HepG2 (cell line): ENCODE measurements around the gene STK11. TPM values are rescaled to one million over a fixed set of nuclear protein-coding genes. Genes with fewer than 3 reads are reported as not detected.

Source experiments
- AGO1 ChIP-seq: fragments of 200-400 bp; formaldehyde crosslinking; IDR thresholded peaks from 2 replicates; pipeline ENCODE4 v1.6.1; 2017; ENCODE audit warnings: mild to moderate bottlenecking, low read depth, low read length, moderate library complexity; ENCODE audit not compliant: poor library complexity, severe bottlenecking
- ATF4 ChIP-seq, 2 experiments: fragments of 450-650 bp in 1 of 2; sonication (generic) in 1 of 2; formaldehyde crosslinking; IDR thresholded peaks; 2 replicates each; pipeline versions ENCODE4 v1.5.0 to v1.8.0; 2020 to 2022; ENCODE audit warnings: mild to moderate bottlenecking in 1 of 2, missing genetic modification reagents in 1 of 2
- BHLHE40 ChIP-seq: IDR thresholded peaks from 2 replicates; pipeline ENCODE4 v1.6.1; 2011; ENCODE audit warnings: low read length, improper control_type of control experiment
- DBP ChIP-seq: sonication (generic); formaldehyde crosslinking; IDR thresholded peaks from 2 replicates; pipeline ENCODE4 v1.4.0; 2020; ENCODE audit warnings: missing genetic modification reagents; ENCODE audit errors: not compliant biosample characterization
- DMAP1 ChIP-seq: IDR thresholded peaks from 2 replicates; pipeline ENCODE4 v1.6.1; 2016
- GMEB1 ChIP-seq: sonication (generic); formaldehyde crosslinking; IDR thresholded peaks from 2 replicates; pipeline ENCODE4 v1.5.1; 2020; ENCODE audit warnings: missing genetic modification reagents, mild to moderate bottlenecking, borderline replicate concordance
- KDM5A ChIP-seq: fragments of 200-600 bp; sonication (generic); IDR thresholded peaks from 2 replicates; pipeline ENCODE4 v1.7.0; 2018; ENCODE audit warnings: antibody characterized with exemption, mild to moderate bottlenecking, low read length, borderline replicate concordance
- MNT ChIP-seq: fragments of 450-650 bp; IDR thresholded peaks from 2 replicates; pipeline ENCODE4 v1.6.1; 2016
- PRMT3 ChIP-seq: sonication (generic); formaldehyde crosslinking; IDR thresholded peaks from 2 replicates; pipeline ENCODE4 v1.8.1; 2022; ENCODE audit warnings: low read depth, mild to moderate bottlenecking, moderate library complexity, missing genetic modification reagents, borderline replicate concordance
- SP5 ChIP-seq: IDR thresholded peaks from 2 replicates; pipeline ENCODE4 v1.6.1; 2016; ENCODE audit warnings: low read depth, borderline replicate concordance
- TBL1XR1 ChIP-seq: fragments of 150-350 bp; IDR thresholded peaks from 2 replicates; pipeline ENCODE4 v1.6.1; 2014; ENCODE audit warnings: borderline replicate concordance, low read length; ENCODE audit not compliant: partially characterized antibody
- TFDP1 ChIP-seq: IDR thresholded peaks from 2 replicates; pipeline ENCODE4 v1.6.1; 2016; ENCODE audit warnings: missing compliant biosample characterization, missing genetic modification reagents, borderline replicate concordance
- THAP11 ChIP-seq: IDR thresholded peaks from 2 replicates; pipeline ENCODE4 v1.6.1; 2016; ENCODE audit warnings: missing biosample characterization, missing genetic modification reagents
- ZFP36L1 ChIP-seq: sonication (generic); formaldehyde crosslinking; IDR thresholded peaks from 2 replicates; pipeline ENCODE4 v1.8.0; 2022; ENCODE audit warnings: mild to moderate bottlenecking, missing genetic modification reagents, moderate library complexity
- ZFP41 ChIP-seq: sonication (generic); formaldehyde crosslinking; IDR thresholded peaks from 2 replicates; pipeline ENCODE4 v1.4.0; 2020; ENCODE audit warnings: mild to moderate bottlenecking, missing genetic modification reagents, borderline replicate concordance
- ZFX ChIP-seq: sonication (generic); formaldehyde crosslinking; IDR thresholded peaks from 2 replicates; pipeline ENCODE4 v1.4.0; 2020; ENCODE audit warnings: mild to moderate bottlenecking, low read depth, missing genetic modification reagents, moderate library complexity
- ZKSCAN8 ChIP-seq: IDR thresholded peaks from 2 replicates; pipeline ENCODE4 v1.6.1; 2016; ENCODE audit warnings: borderline replicate concordance, missing genetic modification reagents, missing compliant biosample characterization
- ZNF251 ChIP-seq: sonication (generic); formaldehyde crosslinking; IDR thresholded peaks from 2 replicates; pipeline ENCODE4 v1.9.0; 2021; ENCODE audit warnings: mild to moderate bottlenecking, missing genetic modification reagents
- polyA plus RNA-seq, 8 experiments: library from polyadenylated mRNA; depleted of rRNA in 3 of 8; stranded (reverse) in 7 of 8; unstranded in 1 of 8; fragments of >200 nt; fragmentation: Illumina TruSeq in 4 of 8; extraction: Trizol in 4 of 8; gene quantifications; 2 replicates each; pipeline versions ENCODE4 v1.2.1 to v1.2.3, GENCODE V29; 2011 to 2016; ENCODE audit warnings: low read depth in 4 of 8, missing spikeins in 1 of 8, mixed read lengths in 1 of 8; ENCODE audit not compliant: insufficient read depth in 1 of 8
- total RNA-seq, 5 experiments: library from RNA; depleted of rRNA; stranded (reverse); fragments of >200 nt; fragmentation: Illumina TruSeq; extraction: Trizol; gene quantifications; 2 replicates each; pipeline ENCODE4 v1.2.3, GENCODE V29; 2016; ENCODE audit warnings: low read depth in 1 of 5

The STK11 gene
- total and polyA plus RNA-seq, 2 of the 13 experiments (the other 11 are each of a cell fraction or from before 2014, with no cell fraction given), result 27.5 to 43.6 TPM

- peak; percentile 65; the same call in 1 of the 2 replicates for TF ChIP-seq ZFP41 (CRISPR knock-in tag)
- TF ChIP-seq ATF4 (CRISPR knock-in tag; IDR thresholded peaks at IDR 0.05), result 0 out of 4 replicates have a peak, but pooled peaks of 1 of the 2 experiments have one; percentile 19
- TF ChIP-seq GMEB1 (CRISPR knock-in tag), result no peak
- no peak for TF ChIP-seq DBP (CRISPR knock-in tag)
- peak; percentile 17 for TF ChIP-seq TBL1XR1
- TF ChIP-seq ZNF251 (CRISPR knock-in tag), result peak; percentile 77; the same call in 1 of the 2 replicates
- TF ChIP-seq PRMT3 (CRISPR knock-in tag), result no peak
- TF ChIP-seq ZFX (CRISPR knock-in tag), result peak; percentile 93
- TF ChIP-seq ZFP36L1 (CRISPR knock-in tag), result no peak
- TF ChIP-seq BHLHE40, result peak; percentile 59
- peak; percentile 0 for TF ChIP-seq AGO1
- no peak for TF ChIP-seq ZKSCAN8 (CRISPR knock-in tag)
- peak; percentile 19; the same call in 1 of the 2 replicates for TF ChIP-seq MNT
- TF ChIP-seq SP5 (CRISPR knock-in tag), result peak; percentile 68
- peak; percentile 69 for TF ChIP-seq THAP11 (CRISPR knock-in tag)
- TF ChIP-seq DMAP1 (CRISPR knock-in tag), result peak; percentile 62; the same call in 1 of the 2 replicates
- no peak for TF ChIP-seq KDM5A
- peak; percentile 12; the same call in 1 of the 2 replicates for TF ChIP-seq TFDP1 (CRISPR knock-in tag)
These were observed 59.4 kb downstream of the STK11 start (continued) for GRCh38 chr19:1264801-1265614.
